ENCODE results near the gene TMEM106C. TPM values are rescaled to one million over a fixed set of nuclear protein-coding genes. Genes with fewer than 3 reads are reported as not detected.

Gene TMEM106C
- polyA plus RNA-seq, 1 donor: 218 TPM

DNA sequence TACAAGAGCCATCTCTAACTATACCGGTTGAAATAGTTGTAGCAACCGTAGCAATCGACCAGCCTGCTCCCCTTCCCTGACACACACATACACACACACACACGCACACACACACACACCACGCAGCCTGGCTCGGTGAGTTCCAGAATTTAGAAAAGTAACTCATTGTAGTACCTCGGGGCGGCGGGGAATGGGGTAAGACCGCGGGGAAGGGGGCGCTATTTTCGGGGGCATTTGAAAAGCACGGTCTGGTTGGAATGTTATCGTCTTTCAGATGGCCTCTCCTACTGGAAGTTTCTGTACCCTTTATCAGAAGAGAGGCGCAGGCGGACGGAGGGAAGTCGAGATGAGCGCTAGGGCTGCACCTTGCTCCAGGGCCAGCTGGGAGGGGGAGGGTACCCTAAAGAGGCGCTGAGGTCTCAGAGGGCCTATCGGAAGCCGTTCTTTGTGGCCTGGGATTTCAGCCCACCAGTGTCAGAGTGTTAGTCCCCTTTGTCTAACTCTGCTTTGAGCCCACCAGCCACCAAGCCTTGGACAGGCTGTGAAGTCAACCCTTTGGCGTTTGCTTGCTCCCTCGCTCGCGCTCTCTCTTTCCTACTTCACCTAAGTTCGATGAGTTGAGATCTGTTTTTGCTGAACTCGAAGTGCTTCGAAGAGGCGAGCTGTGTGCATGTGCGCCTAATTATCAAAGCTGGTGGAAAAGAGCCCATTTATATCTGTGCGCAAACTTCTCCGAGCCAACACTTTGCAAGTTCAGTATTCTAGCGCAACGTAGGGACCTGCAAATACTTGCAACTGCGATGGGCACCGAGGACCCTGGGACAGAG is 40.0 kb downstream of the TMEM106C start:
- peak in 1 of 2 donors; percentile 62 for DNase-seq
- H3K9me3 ChIP-seq (ENCODE audit: control insufficient read depth, low read depth, low read length): peaks cover 7% of the 10 kb centered on the region
- WGBS (ENCODE audit: insufficient coverage, low lambda C conversion rate): no CpG with 5 or more reads among the region's 38 CpGs
- H3K36me3 ChIP-seq (ENCODE audit: control insufficient read depth, insufficient read depth, low read length): no peaks in the 10 kb centered on the region
- peak overlapping the region; percentile 35 for H3K4me3 ChIP-seq (ENCODE audit: low read length)
- H3K27ac ChIP-seq (ENCODE audit: low read length): no peak overlapping the region
- peaks cover 35% of the 10 kb centered on the region for H3K4me1 ChIP-seq (ENCODE audit: control insufficient read depth, insufficient read depth, low read length)
- H3K27me3 ChIP-seq (ENCODE audit: control insufficient read depth, insufficient read depth, low read length): peaks cover 71% of the 10 kb centered on the region

DNA sequence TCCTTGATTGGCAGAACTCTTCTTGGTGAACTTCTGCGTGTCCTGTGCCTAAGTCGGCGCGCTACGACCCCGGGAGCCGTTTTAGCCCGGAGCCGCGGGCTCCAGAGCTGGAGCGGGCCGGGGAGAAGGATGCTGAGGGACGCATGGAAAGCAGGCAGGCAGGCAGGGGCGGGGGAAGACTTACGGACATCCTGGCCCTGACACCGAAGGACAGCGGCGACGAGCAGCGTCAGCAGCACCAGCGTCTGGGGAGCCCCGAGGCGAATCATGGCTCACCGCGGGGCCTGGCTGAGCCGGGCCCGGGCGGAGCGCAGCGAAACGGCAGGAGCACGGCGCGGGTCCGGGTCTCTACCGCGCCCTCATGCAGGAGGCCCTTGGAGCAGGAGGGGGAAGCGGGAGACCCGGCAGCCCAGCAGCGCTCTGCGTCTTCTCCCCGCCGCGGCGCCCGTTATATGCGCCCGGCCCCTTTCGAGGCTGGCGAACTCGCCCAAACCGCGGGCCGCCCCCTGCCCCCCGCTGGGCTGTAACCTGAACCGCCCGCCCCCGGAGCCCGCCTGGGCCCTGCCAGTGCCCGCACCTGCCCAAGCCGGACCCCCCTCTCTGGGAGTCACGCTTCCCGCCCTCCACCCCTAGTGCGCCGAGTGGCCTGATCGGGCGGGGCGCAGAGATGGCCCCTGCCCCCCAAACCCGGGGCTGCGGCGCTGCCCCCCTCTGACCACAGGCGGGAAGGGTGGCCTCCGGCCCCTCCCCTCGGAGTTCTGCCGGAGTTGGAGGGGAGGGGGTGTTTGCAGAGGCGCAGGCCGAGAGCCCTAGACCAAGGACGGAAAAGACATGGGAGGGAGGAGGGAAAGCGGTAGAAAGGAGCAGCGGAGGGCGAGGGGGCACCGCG is 40.9 kb downstream of the TMEM106C start, which contains the start of gene COL2A1:
TSS of gene COL2A1 (minus strand) at position 424 of the 889 bp plus-strand sequence. CDS start at position 269, 155 bp downstream.
- Histone ChIP-seq H3K4me3 (ENCODE audit: low read length) (peak within 1 kb of the TSS; percentile 35), H3K27me3 (ENCODE audit: control insufficient read depth, insufficient read depth, low read length) (peaks cover 63% of the 10 kb centered on the region), H3K36me3 (ENCODE audit: control insufficient read depth, insufficient read depth, low read length) (no peaks in the 10 kb centered on the region), H3K9me3 (ENCODE audit: control insufficient read depth, low read depth, low read length) (peaks cover 7% of the 10 kb centered on the region), H3K4me1 (ENCODE audit: control insufficient read depth, insufficient read depth, low read length) (peaks cover 35% of the 10 kb centered on the region), H3K27ac (ENCODE audit: low read length) (no peak within 1 kb of the TSS)
- DNase-seq: peak in 1 of 2 donors; percentile 65
- WGBS (ENCODE audit: insufficient coverage, low lambda C conversion rate): no CpG with 5 or more reads among the region's 83 CpGs

DNA sequence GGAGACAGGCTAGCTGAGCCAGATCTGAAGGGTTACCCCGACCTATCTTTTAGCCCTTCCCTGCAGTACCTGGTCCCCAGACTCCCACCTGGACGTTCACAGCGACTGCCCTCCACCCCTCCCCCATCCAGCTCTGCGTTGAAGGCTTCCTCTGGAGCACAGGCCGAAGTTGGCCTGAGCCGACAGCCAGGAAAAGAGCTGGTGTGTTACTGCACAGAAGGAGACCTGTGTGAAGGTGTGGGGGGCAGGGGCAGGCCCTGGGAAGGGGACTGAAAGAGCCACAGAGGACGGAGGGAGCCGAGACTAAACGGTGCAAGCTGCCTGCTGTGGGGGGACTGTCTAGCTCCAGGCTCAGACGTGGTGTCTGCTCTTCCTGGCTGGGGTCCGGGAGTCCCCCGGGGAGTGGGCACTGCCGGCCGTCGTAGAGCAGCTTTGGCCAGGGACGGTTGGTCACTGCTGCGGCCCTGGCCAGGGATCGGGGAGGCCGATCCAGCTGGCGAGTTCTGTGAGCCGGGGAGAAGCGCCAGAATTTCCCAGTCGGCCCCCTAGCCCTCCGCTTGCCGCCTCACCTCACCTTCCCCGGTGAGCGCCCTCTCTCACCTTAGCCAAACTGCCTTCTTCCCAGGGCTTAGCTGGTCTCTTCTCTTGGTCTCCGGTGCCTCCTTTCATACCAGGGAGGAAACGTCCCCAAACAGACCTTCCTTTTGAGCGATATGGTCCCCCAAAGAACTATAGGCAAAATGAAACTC is 41.8 kb downstream of the TMEM106C start:
- Histone ChIP-seq H3K4me3 (ENCODE audit: low read length) (peak overlapping the region; percentile 35), H3K27me3 (ENCODE audit: control insufficient read depth, insufficient read depth, low read length) (peaks cover 59% of the 10 kb centered on the region), H3K9me3 (ENCODE audit: control insufficient read depth, low read depth, low read length) (peaks cover 7% of the 10 kb centered on the region), H3K27ac (ENCODE audit: low read length) (no peak overlapping the region), H3K4me1 (ENCODE audit: control insufficient read depth, insufficient read depth, low read length) (peaks cover 35% of the 10 kb centered on the region), H3K36me3 (ENCODE audit: control insufficient read depth, insufficient read depth, low read length) (no peaks in the 10 kb centered on the region)
- no peak for DNase-seq
- WGBS (ENCODE audit: insufficient coverage, low lambda C conversion rate): 90% methylated on average over 2 of the region's 30 CpGs

DNA sequence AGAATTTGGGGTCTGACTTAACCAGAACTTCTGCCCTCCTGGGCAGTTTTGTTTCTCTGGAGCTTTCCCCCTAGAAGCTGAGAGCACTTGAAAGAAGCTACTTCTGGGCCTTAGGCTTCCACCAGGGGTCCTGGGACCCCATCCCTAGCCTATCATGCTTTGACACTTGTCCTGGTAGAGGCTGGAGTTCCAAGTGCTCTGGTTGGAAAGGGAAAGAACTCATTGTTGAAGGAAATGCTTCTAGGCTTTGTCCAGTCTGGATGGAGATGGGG is 42.3 kb downstream of the TMEM106C start:
- H3K27ac ChIP-seq (ENCODE audit: low read length): no peak overlapping the region
- H3K9me3 ChIP-seq (ENCODE audit: control insufficient read depth, low read depth, low read length): peaks cover 7% of the 10 kb centered on the region
- H3K27me3 ChIP-seq (ENCODE audit: control insufficient read depth, insufficient read depth, low read length): peaks cover 56% of the 10 kb centered on the region
- no peak overlapping the region for H3K4me3 ChIP-seq (ENCODE audit: low read length)
- no peak for DNase-seq
- H3K36me3 ChIP-seq (ENCODE audit: control insufficient read depth, insufficient read depth, low read length): no peaks in the 10 kb centered on the region
- peaks cover 35% of the 10 kb centered on the region for H3K4me1 ChIP-seq (ENCODE audit: control insufficient read depth, insufficient read depth, low read length)

DNA sequence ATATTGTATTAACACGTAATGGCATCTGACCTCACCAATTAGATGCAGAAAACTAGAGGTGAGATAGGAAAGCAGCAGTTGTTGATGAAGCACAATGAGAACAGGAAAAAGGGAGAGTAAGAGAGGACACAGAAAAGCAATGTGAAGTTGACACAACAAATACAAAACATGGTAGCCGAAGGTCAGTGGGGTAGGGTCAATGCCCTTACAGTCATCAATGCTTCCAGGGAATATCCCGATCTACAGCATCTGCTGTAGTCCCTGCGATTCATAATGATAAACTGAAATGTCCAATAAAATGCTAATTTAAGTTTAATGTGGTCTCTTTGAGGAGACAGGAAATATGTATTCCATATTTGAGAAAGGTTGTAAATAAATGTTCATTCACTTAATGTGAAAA is 43.8 kb downstream of the TMEM106C start:
- DNase-seq: no peak
- H3K4me1 ChIP-seq (ENCODE audit: control insufficient read depth, insufficient read depth, low read length): peaks cover 26% of the 10 kb centered on the region
- no peak overlapping the region for H3K4me3 ChIP-seq (ENCODE audit: low read length)
- H3K27me3 ChIP-seq (ENCODE audit: control insufficient read depth, insufficient read depth, low read length): peaks cover 44% of the 10 kb centered on the region
- H3K9me3 ChIP-seq (ENCODE audit: control insufficient read depth, low read depth, low read length): peaks cover 7% of the 10 kb centered on the region
- no peak overlapping the region for H3K27ac ChIP-seq (ENCODE audit: low read length)
- H3K36me3 ChIP-seq (ENCODE audit: control insufficient read depth, insufficient read depth, low read length): no peaks in the 10 kb centered on the region
- WGBS (ENCODE audit: insufficient coverage, low lambda C conversion rate): no CpG with 5 or more reads among the region's 4 CpGs

DNA sequence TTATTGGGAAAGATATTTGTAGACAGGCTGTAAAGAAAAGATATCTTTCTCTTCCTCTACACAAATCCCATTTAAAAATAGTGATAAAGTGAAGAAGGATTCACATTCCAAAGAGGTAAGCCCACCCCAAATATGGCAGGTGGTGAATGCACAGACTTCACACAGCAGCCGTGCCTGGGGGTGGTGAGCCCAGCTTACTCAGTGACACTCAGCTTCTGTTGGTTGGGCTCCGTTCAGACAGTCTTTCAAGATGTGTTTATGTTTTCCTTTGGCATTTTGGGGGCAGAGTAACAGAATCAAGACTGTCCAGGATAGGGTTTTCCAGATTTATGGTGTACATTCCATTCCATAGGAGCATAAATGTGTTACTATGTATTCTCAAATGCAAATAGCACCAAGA is 45.0 kb downstream of the TMEM106C start:
- Histone ChIP-seq H3K27ac (ENCODE audit: low read length) (no peak overlapping the region), H3K4me1 (ENCODE audit: control insufficient read depth, insufficient read depth, low read length) (peaks cover 20% of the 10 kb centered on the region), H3K36me3 (ENCODE audit: control insufficient read depth, insufficient read depth, low read length) (no peaks in the 10 kb centered on the region), H3K27me3 (ENCODE audit: control insufficient read depth, insufficient read depth, low read length) (peaks cover 33% of the 10 kb centered on the region), H3K4me3 (ENCODE audit: low read length) (no peak overlapping the region), H3K9me3 (ENCODE audit: control insufficient read depth, low read depth, low read length) (peaks cover 5% of the 10 kb centered on the region)
- no peak for DNase-seq
- WGBS (ENCODE audit: insufficient coverage, low lambda C conversion rate): no CpG with 5 or more reads among the region's 2 CpGs

DNA sequence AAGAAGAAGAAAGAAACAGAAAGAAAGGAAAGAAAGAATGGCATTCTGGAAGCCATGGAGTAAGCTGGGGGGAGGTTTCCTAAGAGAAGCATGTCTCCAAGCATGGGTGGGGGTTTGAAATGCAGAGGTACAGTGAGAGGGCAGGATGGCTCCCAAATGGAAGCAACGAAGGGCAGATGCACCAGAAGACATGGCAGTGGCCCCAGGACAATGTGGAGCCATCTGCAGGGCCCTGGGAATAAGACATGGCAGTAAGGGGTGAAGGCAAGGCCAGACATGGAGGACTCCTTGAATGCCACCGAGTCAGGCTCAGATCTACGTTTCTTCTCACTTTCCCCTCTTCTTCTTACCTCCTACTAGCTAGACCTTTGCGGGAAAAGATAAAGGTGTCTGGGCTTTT is 45.6 kb downstream of the TMEM106C start:
- H3K4me1 ChIP-seq (ENCODE audit: control insufficient read depth, insufficient read depth, low read length): peaks cover 19% of the 10 kb centered on the region
- no peak overlapping the region for H3K27ac ChIP-seq (ENCODE audit: low read length)

DNA sequence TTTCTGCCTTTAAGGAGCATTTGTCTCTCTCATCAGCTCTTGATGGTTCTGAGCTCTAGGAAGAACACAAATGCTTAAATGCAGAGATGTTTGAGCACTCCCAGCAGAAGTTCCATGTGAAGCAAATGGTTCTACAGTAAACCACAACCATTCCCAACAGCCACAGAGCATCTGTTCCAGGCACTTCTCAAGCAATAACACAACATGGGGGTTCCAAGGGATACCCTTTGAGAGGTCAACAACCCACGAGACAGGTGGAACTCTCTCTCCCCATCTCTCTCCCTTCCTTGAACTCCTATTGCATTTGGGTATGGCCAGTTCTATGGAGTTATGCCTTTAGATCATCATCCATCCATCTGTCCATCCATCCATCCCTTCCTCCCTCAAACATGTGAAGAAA is 46.1 kb downstream of the TMEM106C start:
- Histone ChIP-seq H3K4me1 (ENCODE audit: control insufficient read depth, insufficient read depth, low read length) (peaks cover 18% of the 10 kb centered on the region), H3K9me3 (ENCODE audit: control insufficient read depth, low read depth, low read length) (peaks cover 4% of the 10 kb centered on the region), H3K27me3 (ENCODE audit: control insufficient read depth, insufficient read depth, low read length) (peaks cover 21% of the 10 kb centered on the region), H3K27ac (ENCODE audit: low read length) (no peak overlapping the region), H3K36me3 (ENCODE audit: control insufficient read depth, insufficient read depth, low read length) (no peaks in the 10 kb centered on the region), H3K4me3 (ENCODE audit: low read length) (no peak overlapping the region)
- no CpG with 5 or more reads among the region's 1 CpG for WGBS (ENCODE audit: insufficient coverage, low lambda C conversion rate)
- DNase-seq: no peak

More for the DNA sequence above, 45.6 kb downstream of the TMEM106C start:
- no peak overlapping the region for H3K4me3 ChIP-seq (ENCODE audit: low read length)
- DNase-seq: no peak
- no peaks in the 10 kb centered on the region for H3K36me3 ChIP-seq (ENCODE audit: control insufficient read depth, insufficient read depth, low read length)
- peaks cover 5% of the 10 kb centered on the region for H3K9me3 ChIP-seq (ENCODE audit: control insufficient read depth, low read depth, low read length)
- no CpG with 5 or more reads among the region's 4 CpGs for WGBS (ENCODE audit: insufficient coverage, low lambda C conversion rate)
- H3K27me3 ChIP-seq (ENCODE audit: control insufficient read depth, insufficient read depth, low read length): peaks cover 27% of the 10 kb centered on the region

DNA sequence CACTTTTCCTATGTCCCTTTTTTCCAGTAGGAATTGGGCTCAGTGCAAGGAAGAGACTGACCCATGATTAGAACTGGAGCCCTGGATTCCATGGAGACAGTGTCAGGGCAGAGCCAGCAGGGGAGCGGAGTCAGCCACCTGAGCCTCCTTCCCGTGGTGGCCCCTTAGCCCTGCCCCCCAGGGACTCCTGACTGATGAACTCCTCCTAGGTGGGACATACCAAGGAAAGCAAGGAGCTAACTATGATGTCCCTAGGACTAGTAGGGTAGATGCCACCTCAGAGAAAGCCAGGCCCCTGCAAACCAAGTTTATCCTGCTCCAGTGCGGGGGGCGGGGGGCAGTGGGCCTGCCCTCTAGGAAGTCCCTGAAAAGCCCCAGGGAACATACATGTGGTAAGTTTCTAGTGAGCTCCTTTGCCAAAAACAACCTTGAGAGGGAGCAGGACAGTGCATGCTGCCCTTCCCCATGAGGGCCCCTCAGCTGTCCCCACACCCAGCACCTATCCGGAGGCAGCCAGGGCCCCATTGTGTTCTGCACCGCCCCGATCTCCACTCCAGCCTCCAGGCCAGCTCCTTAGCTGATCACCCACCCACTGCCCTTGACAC is 47.1 kb downstream of the TMEM106C start:
- H3K36me3 ChIP-seq (ENCODE audit: control insufficient read depth, insufficient read depth, low read length): no peaks in the 10 kb centered on the region
- H3K4me3 ChIP-seq (ENCODE audit: low read length): no peak overlapping the region
- H3K9me3 ChIP-seq (ENCODE audit: control insufficient read depth, low read depth, low read length): no peaks in the 10 kb centered on the region
- H3K27me3 ChIP-seq (ENCODE audit: control insufficient read depth, insufficient read depth, low read length): peaks cover 11% of the 10 kb centered on the region
- no peak for DNase-seq
- no CpG with 5 or more reads among the region's 7 CpGs for WGBS (ENCODE audit: insufficient coverage, low lambda C conversion rate)
- H3K4me1 ChIP-seq (ENCODE audit: control insufficient read depth, insufficient read depth, low read length): peaks cover 11% of the 10 kb centered on the region
- H3K27ac ChIP-seq (ENCODE audit: low read length): no peak overlapping the region

DNA sequence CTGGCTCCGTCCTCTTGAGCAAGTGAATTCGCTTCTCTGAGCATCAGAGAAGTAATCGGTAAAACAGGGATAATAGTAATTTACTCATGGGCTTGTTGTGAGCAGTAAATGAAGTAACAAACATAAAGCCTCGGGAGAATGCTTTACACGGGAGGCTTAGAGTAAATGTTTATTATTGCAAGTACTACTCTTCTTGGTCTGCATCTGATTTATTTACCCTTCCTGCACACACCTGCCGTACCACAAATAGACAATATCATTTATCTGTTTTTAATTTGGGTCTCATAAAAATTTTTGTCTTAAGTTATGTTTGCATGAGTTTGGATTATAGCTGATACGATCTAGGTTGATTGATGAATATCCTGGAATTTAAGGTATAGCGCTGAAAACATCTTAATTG is 48.7 kb downstream of the TMEM106C start:
- no peaks in the 10 kb centered on the region for H3K36me3 ChIP-seq (ENCODE audit: control insufficient read depth, insufficient read depth, low read length)
- no peak overlapping the region for H3K4me3 ChIP-seq (ENCODE audit: low read length)
- H3K4me1 ChIP-seq (ENCODE audit: control insufficient read depth, insufficient read depth, low read length): peaks cover 17% of the 10 kb centered on the region
- no peak overlapping the region for H3K27ac ChIP-seq (ENCODE audit: low read length)
- H3K9me3 ChIP-seq (ENCODE audit: control insufficient read depth, low read depth, low read length): no peaks in the 10 kb centered on the region
- H3K27me3 ChIP-seq (ENCODE audit: control insufficient read depth, insufficient read depth, low read length): peaks cover 5% of the 10 kb centered on the region
- 60% methylated on average over 3 of the region's 8 CpGs for WGBS (ENCODE audit: insufficient coverage, low lambda C conversion rate)
- no peak for DNase-seq

All from large intestine (tissue), 3 donors.